ENCODE results near the gene RNF32.

GRCh38 chr7:156634117-156634516 is 6.5 kb upstream of the RNF32 start:
- TF ChIP-seq POLR2AphosphoS5 (IDR thresholded peaks at IDR 0.05; ENCODE audit: low read depth, low read length) = no peak
- no peak for TF ChIP-seq POLR2A (IDR thresholded peaks at IDR 0.05; ENCODE audit: low read depth, low read length)

All from GM12891 (cell line).